ENCODE data around the gene CABLES2. TPM values are rescaled to one million over a fixed set of nuclear protein-coding genes. Genes with fewer than 3 reads are reported as not detected.

Gene CABLES2
- total and polyA plus RNA-seq, 2 experiments from 2014 or later = 0.66 to 7.3 TPM

GRCh38 chr20:62453186-62453808, 46.2 kb upstream of the CABLES2 start:
- Histone ChIP-seq H4K20me1 (ENCODE audit: insufficient read depth) (no peaks in the 10 kb centered on the region), H3K27ac (no peak overlapping the region), H3K79me2 (ENCODE audit: insufficient read depth) (no peaks in the 10 kb centered on the region), H3K27me3 (replicated peaks; ENCODE audit: insufficient read depth) (peaks cover 24% of the 10 kb centered on the region), H3K4me1 (ENCODE audit: insufficient read depth) (no peaks in the 10 kb centered on the region), H3K4me2 (ENCODE audit: unreplicated experiment) (no peak overlapping the region), H3K4me3 (no peak overlapping the region), H3F3A (ENCODE audit: insufficient read depth) (no peaks in the 10 kb centered on the region), H3K9ac (no peak overlapping the region), H3K9me3 (ENCODE audit: low read depth) (no peaks in the 10 kb centered on the region), H3K36me3 (ENCODE audit: low read depth) (no peaks in the 10 kb centered on the region), H3K9me2 (ENCODE audit: insufficient read depth) (no peaks in the 10 kb centered on the region), H2AFZ (no peak overlapping the region)
- DNase-seq = no peak
- 61 to 78% methylated on average over 13 to 17 of the region's 17 CpGs for WGBS, 2 experiments (ENCODE audit: low coverage in 1 of 2, low lambda C conversion rate in 2 of 2, missing lambda C conversion rate in 2 of 2)
- TF ChIP-seq EZH2phosphoT487 (IDR thresholded peaks at IDR 0.05; ENCODE audit: insufficient read depth, low read depth) (no peak), EZH2 (IDR thresholded peaks at IDR 0.05; ENCODE audit: insufficient read depth, poor library complexity, severe bottlenecking) (no peak)
- in situ Hi-C loops (cut with MboI) = no loop called here

DNA sequence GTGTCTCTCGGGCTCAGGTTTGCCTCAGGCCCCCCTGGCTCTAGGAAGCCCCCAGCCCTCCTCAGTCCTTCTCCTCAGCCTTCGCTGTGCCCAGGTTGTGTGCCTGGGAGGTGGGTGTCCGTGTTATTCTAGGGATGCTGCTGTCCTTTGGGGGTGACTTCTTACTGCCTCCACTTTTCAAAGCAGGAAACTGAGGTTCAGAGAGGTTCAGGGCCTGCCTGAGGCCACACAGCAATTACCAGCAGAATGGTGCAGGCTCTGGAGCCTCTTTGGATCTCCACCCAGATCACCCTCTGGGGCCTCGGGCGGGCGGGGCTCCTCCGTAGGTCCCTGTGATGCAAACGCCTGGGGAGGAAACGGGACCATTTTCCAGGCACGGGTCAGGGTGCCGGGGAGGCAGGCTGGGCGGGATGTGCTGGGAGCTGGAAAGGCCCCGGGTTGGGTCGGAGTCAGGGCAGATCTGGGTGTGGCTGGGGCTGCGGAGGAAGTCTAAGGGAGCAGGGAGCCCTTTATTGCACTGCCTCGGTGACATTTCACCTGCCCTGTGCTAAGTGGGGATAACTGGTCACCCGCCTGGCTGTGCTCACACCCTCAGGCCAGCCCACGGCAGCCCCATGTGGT, 45.5 kb upstream of the CABLES2 start:
- Histone ChIP-seq H3K36me3 (ENCODE audit: low read depth) (no peaks in the 10 kb centered on the region), H3K27ac (no peak overlapping the region), H3K27me3 (replicated peaks; ENCODE audit: insufficient read depth) (peaks cover 24% of the 10 kb centered on the region), H3F3A (ENCODE audit: insufficient read depth) (no peaks in the 10 kb centered on the region), H3K4me2 (ENCODE audit: unreplicated experiment) (no peak overlapping the region), H3K4me1 (ENCODE audit: insufficient read depth) (no peaks in the 10 kb centered on the region), H2AFZ (no peak overlapping the region), H3K9ac (no peak overlapping the region), H3K9me3 (ENCODE audit: low read depth) (no peaks in the 10 kb centered on the region), H3K79me2 (ENCODE audit: insufficient read depth) (no peaks in the 10 kb centered on the region), H4K20me1 (ENCODE audit: insufficient read depth) (no peaks in the 10 kb centered on the region), H3K4me3 (no peak overlapping the region), H3K9me2 (ENCODE audit: insufficient read depth) (no peaks in the 10 kb centered on the region)
- 45 to 48% methylated on average over 18 of the region's 18 CpGs for WGBS, 2 experiments (ENCODE audit: low coverage in 1 of 2, low lambda C conversion rate in 2 of 2, missing lambda C conversion rate in 2 of 2)
- no peak for DNase-seq
- TF ChIP-seq EZH2 (IDR thresholded peaks at IDR 0.05; ENCODE audit: insufficient read depth, poor library complexity, severe bottlenecking) = no peak
- TF ChIP-seq EZH2phosphoT487 (IDR thresholded peaks at IDR 0.05; ENCODE audit: insufficient read depth, low read depth) = no peak
- in situ Hi-C loops (cut with MboI) = no loop called here

GRCh38 chr20:62451970-62452369, 44.9 kb upstream of the CABLES2 start:
- H3K9ac ChIP-seq = no peak overlapping the region
- DNase-seq = no peak
- no peaks in the 10 kb centered on the region for H3K4me1 ChIP-seq (ENCODE audit: insufficient read depth)
- H3K36me3 ChIP-seq (ENCODE audit: low read depth) = no peaks in the 10 kb centered on the region
- no peaks in the 10 kb centered on the region for H4K20me1 ChIP-seq (ENCODE audit: insufficient read depth)
- no peaks in the 10 kb centered on the region for H3K9me2 ChIP-seq (ENCODE audit: insufficient read depth)
- in situ Hi-C loops (cut with MboI) = no loop called here
- H3K4me2 ChIP-seq (ENCODE audit: unreplicated experiment) = no peak overlapping the region
- peaks cover 24% of the 10 kb centered on the region for H3K27me3 ChIP-seq (replicated peaks; ENCODE audit: insufficient read depth)
- 65 to 83% methylated on average over 3 of the region's 3 CpGs for WGBS, 2 experiments (ENCODE audit: low coverage in 1 of 2, low lambda C conversion rate in 2 of 2, missing lambda C conversion rate in 2 of 2)
- no peak overlapping the region for H2AFZ ChIP-seq
- no peak overlapping the region for H3K27ac ChIP-seq
- H3K4me3 ChIP-seq = no peak overlapping the region
- no peak for TF ChIP-seq EZH2phosphoT487 (IDR thresholded peaks at IDR 0.05; ENCODE audit: insufficient read depth, low read depth)
- no peak for TF ChIP-seq EZH2 (IDR thresholded peaks at IDR 0.05; ENCODE audit: insufficient read depth, poor library complexity, severe bottlenecking)
- no peaks in the 10 kb centered on the region for H3F3A ChIP-seq (ENCODE audit: insufficient read depth)
- H3K79me2 ChIP-seq (ENCODE audit: insufficient read depth) = no peaks in the 10 kb centered on the region
- H3K9me3 ChIP-seq (ENCODE audit: low read depth) = no peaks in the 10 kb centered on the region

DNA sequence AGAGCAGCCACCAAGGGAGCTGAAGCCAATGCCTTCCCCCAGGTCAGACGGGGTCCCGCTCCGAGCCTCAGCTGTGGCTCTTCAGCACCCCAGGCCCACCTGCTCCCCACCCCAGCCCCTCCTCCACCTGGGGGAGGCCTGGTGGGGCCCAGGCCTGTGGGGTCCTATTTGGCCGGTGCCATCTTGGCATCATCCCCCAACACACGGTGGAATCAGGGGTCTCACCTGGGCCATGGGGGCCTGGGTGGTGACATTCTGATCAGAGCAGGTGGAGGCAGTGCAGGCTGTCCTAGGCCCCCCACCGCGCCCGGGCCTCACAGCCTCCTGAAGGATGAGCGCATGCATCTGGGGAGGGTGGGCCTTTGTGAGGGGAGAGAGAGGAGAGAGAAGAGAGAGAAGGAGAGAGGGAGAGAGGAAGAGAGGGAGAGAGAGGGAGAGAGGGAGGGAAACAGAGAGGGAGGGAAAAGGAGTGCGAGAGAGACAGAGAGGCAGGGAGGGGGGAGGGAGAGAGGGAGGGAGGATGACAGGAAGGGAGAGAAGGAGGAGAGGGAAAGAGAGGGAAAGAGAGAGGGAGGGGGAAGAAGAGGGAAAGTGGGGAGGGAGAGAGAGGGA, 44.2 kb upstream of the CABLES2 start:
- Histone ChIP-seq H3K79me2 (ENCODE audit: insufficient read depth) (no peaks in the 10 kb centered on the region), H3K4me1 (ENCODE audit: insufficient read depth) (no peaks in the 10 kb centered on the region), H3F3A (ENCODE audit: insufficient read depth) (no peaks in the 10 kb centered on the region), H3K9me3 (ENCODE audit: low read depth) (no peaks in the 10 kb centered on the region), H3K27me3 (replicated peaks; ENCODE audit: insufficient read depth) (peaks cover 20% of the 10 kb centered on the region), H3K4me2 (ENCODE audit: unreplicated experiment) (no peak overlapping the region), H3K27ac (no peak overlapping the region), H3K9ac (no peak overlapping the region), H4K20me1 (ENCODE audit: insufficient read depth) (no peaks in the 10 kb centered on the region), H3K4me3 (no peak overlapping the region), H3K36me3 (ENCODE audit: low read depth) (no peaks in the 10 kb centered on the region), H3K9me2 (ENCODE audit: insufficient read depth) (no peaks in the 10 kb centered on the region), H2AFZ (no peak overlapping the region)
- in situ Hi-C loops (cut with MboI) = no loop called here
- no peak for DNase-seq
- TF ChIP-seq EZH2 (IDR thresholded peaks at IDR 0.05; ENCODE audit: insufficient read depth, poor library complexity, severe bottlenecking) (no peak), EZH2phosphoT487 (IDR thresholded peaks at IDR 0.05; ENCODE audit: insufficient read depth, low read depth) (no peak)
- WGBS, 2 experiments (ENCODE audit: low coverage in 1 of 2, low lambda C conversion rate in 2 of 2, missing lambda C conversion rate in 2 of 2) = 62 to 63% methylated on average over 7 to 10 of the region's 10 CpGs

All from GM23248 (cell line).